ENCODE measurements around the gene VPS37B.

GRCh38 chr12:122869207-122869973 is 26.5 kb downstream of the VPS37B start:
- no peak for TF ChIP-seq POLR2A (IDR thresholded peaks at IDR 0.05)
- no peak for TF ChIP-seq CTCF (IDR thresholded peaks at IDR 0.05)
